Renal cortical epithelial cell (primary cell): ENCODE measurements around the gene THAP9. TPM values are rescaled to one million over a fixed set of nuclear protein-coding genes. Genes with fewer than 3 reads are reported as not detected.

Experiments used
- DNase-seq: peaks from one replicate; pipeline ENCODE4 v3.0.0-alpha.2; 2011; ENCODE audit warnings: low read depth
- total RNA-seq: library from RNA; depleted of rRNA; stranded (reverse); fragments of >200 nt; gene quantifications from 2 replicates; pipeline ENCODE4 v1.2.3, GENCODE V29; 2014

The THAP9 gene
- total RNA-seq, 1 donor from 2014 or later, result 6.6 TPM

GRCh38 chr4:82954212-82954611 is 53.7 kb downstream of the THAP9 start:
- DNase-seq, result no peak

- DNase-seq, result no peak
Observed at GRCh38 chr4:82957045-82957444, 56.5 kb downstream of the THAP9 start.

GRCh38 chr4:82965763-82966162 is 65.2 kb downstream of the THAP9 start:
- no peak for DNase-seq

GRCh38 chr4:82968972-82969371 is 68.4 kb downstream of the THAP9 start:
- no peak for DNase-seq

GRCh38 chr4:82969414-82969813 is 68.9 kb downstream of the THAP9 start:
- no peak for DNase-seq

Other genes with a start within 250 kb of the THAP9 start
- gene SCD5, start 101.9 kb upstream of the THAP9 start, total RNA-seq, result 57.4 and 84.9 TPM in 2 replicates
- 240 and 381 TPM in 2 replicates for gene SEC31A, start 9.6 kb upstream of the THAP9 start, total RNA-seq
- gene LIN54, start 110.1 kb downstream of the THAP9 start, total RNA-seq, result 10.3 and 11.5 TPM in 2 replicates
- gene COPS4, start 134.4 kb downstream of the THAP9 start, total RNA-seq, result 80.6 and 89.5 TPM in 2 replicates
- 0.35 and 4.8 TPM in 2 replicates for gene PLAC8, start 214.0 kb downstream of the THAP9 start, total RNA-seq